Neural progenitor cell (in vitro differentiated cells): Measurements from ENCODE around the gene INPP4B. TPM values are rescaled to one million over a fixed set of nuclear protein-coding genes. Genes with fewer than 3 reads are reported as not detected.

ENCODE experiments used
- DNase-seq: peaks from one replicate; pipeline ENCODE4 v3.0.0-alpha.2; 2016; ENCODE audit warnings: low spot score
- H2AFZ ChIP-seq: fragments of 200-600 bp; sonication (generic); replicated peaks from 2 replicates; pipeline ENCODE4 v1.6.1; 2016; ENCODE audit warnings: antibody characterized with exemption
- H3F3A ChIP-seq: fragments of 200-600 bp; sonication (generic); 2 replicates; pipeline ENCODE4 v1.6.1; 2016; ENCODE audit warnings: antibody characterized with exemption, low read depth
- H3K27ac ChIP-seq: fragments of 200-600 bp; sonication (generic); 2 replicates; pipeline ENCODE4 v1.5.1; 2016; ENCODE audit warnings: mild to moderate bottlenecking
- H3K27me3 ChIP-seq: fragments of 200-600 bp; sonication (generic); 2 replicates; pipeline ENCODE4 v1.6.1; 2016; ENCODE audit warnings: mild to moderate bottlenecking, moderate library complexity
- H3K36me3 ChIP-seq: fragments of 200-600 bp; sonication (generic); 2 replicates; pipeline ENCODE4 v1.5.1; 2016
- H3K4me1 ChIP-seq: fragments of 200-600 bp; sonication (generic); 2 replicates; pipeline ENCODE4 v1.6.1; 2016; ENCODE audit warnings: mixed run types
- H3K4me2 ChIP-seq: fragments of 200-600 bp; sonication (generic); 2 replicates; pipeline ENCODE4 v1.6.1; 2016
- H3K4me3 ChIP-seq: fragments of 200-600 bp; sonication (generic); 2 replicates; pipeline ENCODE4 v1.5.1; 2016
- H3K79me2 ChIP-seq: fragments of 200-600 bp; sonication (generic); 2 replicates; pipeline ENCODE4 v1.6.1; 2016; ENCODE audit warnings: low read depth
- H3K9ac ChIP-seq: fragments of 200-600 bp; sonication (generic); 2 replicates; pipeline ENCODE4 v1.6.1; 2016
- H3K9me3 ChIP-seq: fragments of 200-600 bp; sonication (generic); 2 replicates; pipeline ENCODE4 v1.5.1; 2016; ENCODE audit warnings: low read depth
- H4K20me1 ChIP-seq: fragments of 200-600 bp; sonication (generic); 2 replicates; pipeline ENCODE4 v1.6.1; 2016; ENCODE audit warnings: low read depth
- H3K27ac Mint-ChIP-seq: 3 replicates; pipeline ENCODE4 v1.8.0; 2021; ENCODE audit warnings: mixed read lengths
- H3K27me3 Mint-ChIP-seq: 2 replicates; pipeline ENCODE4 v1.8.0; 2022; ENCODE audit warnings: low read depth, mild to moderate bottlenecking, inconsistent platforms, moderate library complexity, mixed read lengths; ENCODE audit not compliant: insufficient read depth
- H3K36me3 Mint-ChIP-seq: 3 replicates; pipeline ENCODE4 v1.8.0; 2021; ENCODE audit warnings: mixed read lengths
- H3K4me1 Mint-ChIP-seq: 3 replicates; pipeline ENCODE4 v1.8.0; 2021; ENCODE audit warnings: mixed read lengths
- H3K4me3 Mint-ChIP-seq: 3 replicates; pipeline ENCODE4 v1.8.0; 2021; ENCODE audit warnings: mild to moderate bottlenecking, moderate library complexity, mixed read lengths
- H3K9me3 Mint-ChIP-seq: 3 replicates; pipeline ENCODE4 v1.8.0; 2020; ENCODE audit warnings: mixed read lengths
- EZH2 ChIP-seq: fragments of 200-600 bp; sonication (generic); IDR thresholded peaks from 2 replicates; pipeline ENCODE4 v1.6.1; 2017; ENCODE audit warnings: antibody characterized with exemption, mild to moderate bottlenecking, moderate library complexity
- EZH2phosphoT487 ChIP-seq: fragments of 200-600 bp; sonication (generic); IDR thresholded peaks from 2 replicates; pipeline ENCODE4 v1.6.1; 2017; ENCODE audit warnings: antibody characterized with exemption
- total RNA-seq: library from RNA; depleted of rRNA; stranded (reverse); fragments of >200 nt; gene quantifications from 2 replicates; pipeline ENCODE4 v1.2.3, GENCODE V29; 2015; ENCODE audit warnings: low replicate concordance
- TF ChIP-seq, protein P1 (sequence below): fragments of 200-600 bp; sonication (generic); IDR thresholded peaks from 2 replicates; pipeline ENCODE4 v1.5.1; 2017; ENCODE audit warnings: antibody characterized with exemption, mild to moderate bottlenecking

INPP4B gene
- total RNA-seq, 1 donor from 2014 or later = 1.3 TPM

DNA sequence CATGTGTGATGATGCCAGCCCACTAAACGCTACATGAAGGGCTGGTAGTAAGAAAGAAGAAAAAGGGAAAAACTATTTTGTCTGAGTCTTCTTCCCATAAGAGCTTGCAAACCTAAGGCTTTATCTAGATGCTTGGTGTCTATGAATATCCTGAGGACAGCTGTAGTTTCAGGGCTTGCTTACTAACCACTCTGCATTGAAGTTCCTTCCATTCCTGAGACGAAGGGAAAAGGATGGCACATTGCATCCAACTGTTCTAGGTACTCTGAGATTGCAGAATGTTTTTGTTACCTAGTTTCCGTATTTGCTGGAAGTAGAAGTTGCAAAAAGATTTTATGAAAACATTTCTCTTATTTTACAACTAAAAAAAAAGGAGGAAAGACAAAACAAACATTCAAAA is 665.1 kb downstream of the INPP4B start:
- Histone ChIP-seq H3K9me3 (no peaks in the 10 kb centered on the region), H3K4me1 (no peaks in the 10 kb centered on the region), H3K27ac (no peak overlapping the region), H3K9ac (no peak overlapping the region), H2AFZ (no peak overlapping the region), H3K4me2 (no peak overlapping the region), H3K27me3 (no peaks in the 10 kb centered on the region), H3F3A (no peaks in the 10 kb centered on the region), H3K36me3 (no peaks in the 10 kb centered on the region), H3K4me3 (no peak overlapping the region), H4K20me1 (no peaks in the 10 kb centered on the region), H3K79me2 (no peaks in the 10 kb centered on the region)
- H3K27me3 Mint-ChIP-seq = no peaks in the 10 kb centered on the region
- H3K27ac Mint-ChIP-seq = no peak overlapping the region
- no peak overlapping the region for H3K4me3 Mint-ChIP-seq
- DNase-seq = no peak
- H3K36me3 Mint-ChIP-seq = no peaks in the 10 kb centered on the region
- H3K4me1 Mint-ChIP-seq = no peaks in the 10 kb centered on the region
- H3K9me3 Mint-ChIP-seq = no peaks in the 10 kb centered on the region
- TF ChIP-seq, protein P1, sequence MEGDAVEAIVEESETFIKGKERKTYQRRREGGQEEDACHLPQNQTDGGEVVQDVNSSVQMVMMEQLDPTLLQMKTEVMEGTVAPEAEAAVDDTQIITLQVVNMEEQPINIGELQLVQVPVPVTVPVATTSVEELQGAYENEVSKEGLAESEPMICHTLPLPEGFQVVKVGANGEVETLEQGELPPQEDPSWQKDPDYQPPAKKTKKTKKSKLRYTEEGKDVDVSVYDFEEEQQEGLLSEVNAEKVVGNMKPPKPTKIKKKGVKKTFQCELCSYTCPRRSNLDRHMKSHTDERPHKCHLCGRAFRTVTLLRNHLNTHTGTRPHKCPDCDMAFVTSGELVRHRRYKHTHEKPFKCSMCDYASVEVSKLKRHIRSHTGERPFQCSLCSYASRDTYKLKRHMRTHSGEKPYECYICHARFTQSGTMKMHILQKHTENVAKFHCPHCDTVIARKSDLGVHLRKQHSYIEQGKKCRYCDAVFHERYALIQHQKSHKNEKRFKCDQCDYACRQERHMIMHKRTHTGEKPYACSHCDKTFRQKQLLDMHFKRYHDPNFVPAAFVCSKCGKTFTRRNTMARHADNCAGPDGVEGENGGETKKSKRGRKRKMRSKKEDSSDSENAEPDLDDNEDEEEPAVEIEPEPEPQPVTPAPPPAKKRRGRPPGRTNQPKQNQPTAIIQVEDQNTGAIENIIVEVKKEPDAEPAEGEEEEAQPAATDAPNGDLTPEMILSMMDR = no peak
- no peak for TF ChIP-seq EZH2
- no peak for TF ChIP-seq EZH2phosphoT487

DNA sequence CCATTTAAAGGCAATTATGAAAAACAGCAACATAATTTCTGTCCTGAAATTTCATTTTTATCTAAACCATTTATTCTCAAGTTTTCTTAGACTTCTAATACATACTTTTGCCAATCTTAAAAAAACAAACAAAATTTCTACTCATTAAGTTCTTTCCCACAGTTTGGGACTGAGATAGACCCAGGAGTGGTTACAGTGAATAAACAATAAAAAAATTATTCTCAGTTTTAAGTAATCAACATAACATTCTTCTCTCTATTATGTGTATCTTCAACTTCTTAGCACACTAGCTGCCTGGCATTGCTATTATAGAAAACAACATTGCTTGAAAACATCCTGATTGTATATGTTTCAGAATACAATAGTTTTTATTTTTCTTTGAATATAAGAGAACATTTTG is 676.9 kb downstream of the INPP4B start:
- no peaks in the 10 kb centered on the region for H3K9me3 ChIP-seq
- TF ChIP-seq EZH2phosphoT487 (no peak), EZH2 (no peak)
- TF ChIP-seq, protein P1 = no peak

DNA sequence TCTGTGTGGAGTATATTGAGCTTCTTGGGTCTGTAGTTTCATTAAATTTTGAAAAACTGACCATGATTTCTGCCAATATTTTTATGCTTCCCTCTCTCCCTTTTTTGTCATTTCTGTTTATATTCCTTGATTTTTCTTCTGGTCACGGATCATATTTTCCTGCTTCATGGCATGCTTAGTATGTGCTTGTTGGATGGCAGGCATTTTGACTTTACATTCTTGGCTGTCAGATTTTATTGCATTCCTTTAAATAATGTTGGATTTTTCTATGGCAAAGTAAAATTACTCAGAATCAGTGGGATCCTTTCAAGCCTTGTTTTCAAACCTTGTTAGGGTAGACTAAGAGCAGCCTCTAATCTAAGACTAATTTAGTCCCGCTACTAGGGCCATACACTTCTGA is 677.9 kb downstream of the INPP4B start:
- Histone ChIP-seq H2AFZ (no peak overlapping the region), H3K36me3 (no peaks in the 10 kb centered on the region), H3K9me3 (no peaks in the 10 kb centered on the region), H3K4me2 (no peak overlapping the region), H3K9ac (no peak overlapping the region), H3F3A (no peaks in the 10 kb centered on the region), H3K4me1 (no peaks in the 10 kb centered on the region), H3K27ac (no peak overlapping the region), H3K79me2 (no peaks in the 10 kb centered on the region), H3K4me3 (no peak overlapping the region), H4K20me1 (no peaks in the 10 kb centered on the region), H3K27me3 (no peaks in the 10 kb centered on the region)
- no peak overlapping the region for H3K4me3 Mint-ChIP-seq
- no peak overlapping the region for H3K27ac Mint-ChIP-seq
- TF ChIP-seq EZH2phosphoT487 (no peak), EZH2 (no peak)
- TF ChIP-seq, protein P1 = no peak
- H3K4me1 Mint-ChIP-seq = no peaks in the 10 kb centered on the region
- DNase-seq = no peak
- H3K27me3 Mint-ChIP-seq = no peaks in the 10 kb centered on the region
- no peaks in the 10 kb centered on the region for H3K36me3 Mint-ChIP-seq
- no peaks in the 10 kb centered on the region for H3K9me3 Mint-ChIP-seq

More for the DNA sequence above, 676.9 kb downstream of the INPP4B start:
- Histone ChIP-seq H2AFZ (no peak overlapping the region), H3K4me1 (no peaks in the 10 kb centered on the region), H3K4me3 (no peak overlapping the region), H3K79me2 (no peaks in the 10 kb centered on the region), H3K9ac (no peak overlapping the region), H4K20me1 (no peaks in the 10 kb centered on the region), H3K36me3 (no peaks in the 10 kb centered on the region), H3K27me3 (no peaks in the 10 kb centered on the region), H3K27ac (no peak overlapping the region), H3F3A (no peaks in the 10 kb centered on the region), H3K4me2 (no peak overlapping the region)
- Mint-ChIP-seq H3K4me1 (no peaks in the 10 kb centered on the region), H3K4me3 (no peak overlapping the region), H3K9me3 (no peaks in the 10 kb centered on the region), H3K36me3 (no peaks in the 10 kb centered on the region), H3K27me3 (no peaks in the 10 kb centered on the region), H3K27ac (no peak overlapping the region)
- DNase-seq = no peak
